K562 (cell line): Measurements from ENCODE around the gene MTMR10. TPM values are rescaled to one million over a fixed set of nuclear protein-coding genes. Genes with fewer than 3 reads are reported as not detected.

Source experiments
- BACH1 ChIP-seq: fragments of 200-800 bp; sonication (Bioruptor generic); IDR thresholded peaks from 2 replicates; pipeline ENCODE4 v1.6.1; 2016; ENCODE audit warnings: missing genetic modification characterization, missing compliant biosample characterization
- CBX2 ChIP-seq: fragments of 200-600 bp; sonication (generic); IDR thresholded peaks from one replicate; pipeline ENCODE4 v1.6.1; 2012; ENCODE audit warnings: mild to moderate bottlenecking, low read length, inconsistent platforms; ENCODE audit not compliant: insufficient read depth, poor library complexity, severe bottlenecking
- HMGXB4 ChIP-seq: sonication (generic); formaldehyde crosslinking; IDR thresholded peaks from 2 replicates; pipeline ENCODE4 v1.8.1; 2023; ENCODE audit warnings: mild to moderate bottlenecking, missing genetic modification reagents
- KDM4B ChIP-seq, 2 experiments: fragments of 450-650 bp in 1 of 2; sonication (generic) in 1 of 2; IDR thresholded peaks; 2 replicates each; pipeline ENCODE4 v1.6.1; 2016 to 2017; ENCODE audit warnings: borderline replicate concordance in 2 of 2, antibody characterized with exemption in 1 of 2, low read depth in 1 of 2, mild to moderate bottlenecking in 1 of 2
- MED1 ChIP-seq: sonication (generic); formaldehyde crosslinking; IDR thresholded peaks from 2 replicates; pipeline ENCODE4 v1.8.1; 2023; ENCODE audit warnings: missing genetic modification reagents, borderline replicate concordance
- MEIS2 ChIP-seq: fragments of 450-650 bp; IDR thresholded peaks from 2 replicates; pipeline ENCODE4 v1.6.1; 2014; ENCODE audit warnings: mild to moderate bottlenecking; ENCODE audit not compliant: partially characterized antibody
- MGA ChIP-seq: fragments of 450-650 bp; IDR thresholded peaks from 2 replicates; pipeline ENCODE4 v1.6.1; 2016; ENCODE audit warnings: mild to moderate bottlenecking, moderate library complexity
- PRMT5 ChIP-seq: sonication (generic); formaldehyde crosslinking; IDR thresholded peaks from 2 replicates; pipeline ENCODE4 v1.5.0; 2020; ENCODE audit warnings: missing genetic modification reagents
- SOX6 ChIP-seq: fragments of 450-650 bp; IDR thresholded peaks from 2 replicates; pipeline ENCODE4 v1.6.1; 2014; ENCODE audit warnings: mild to moderate bottlenecking
- SUPT5H ChIP-seq: fragments of 450-650 bp; IDR thresholded peaks from 2 replicates; pipeline ENCODE4 v1.6.1; 2016
- TCF7 ChIP-seq: sonication (generic); IDR thresholded peaks from 2 replicates; pipeline ENCODE4 v1.6.1; 2016; ENCODE audit warnings: antibody characterized with exemption, borderline replicate concordance
- polyA plus RNA-seq, 8 experiments: library from polyadenylated mRNA; depleted of rRNA in 4 of 8; stranded (reverse) in 5 of 8; unstranded in 3 of 8; fragments of >200 nt; fragmentation: Nextera tagmentation in 2 of 8; fragmentation: Illumina TruSeq in 1 of 8; extraction: Ambion mirVana in 2 of 8; extraction: Trizol in 1 of 8; gene quantifications; 2 replicates each; pipeline versions ENCODE4 v1.2.1 to v1.2.3, GENCODE V29; 2011 to 2014; ENCODE audit warnings: inconsistent platforms in 1 of 8, missing spikeins in 1 of 8
- total RNA-seq, 7 experiments: library from RNA; depleted of rRNA in 6 of 7; stranded (reverse); fragments of >200 nt in 6 of 7; fragmentation: Illumina TruSeq in 2 of 7; extraction: Trizol in 2 of 7; gene quantifications; 2 replicates each; pipeline versions ENCODE4 v1.2.1 to v1.2.3, GENCODE V29; 2011 to 2021; ENCODE audit warnings: low replicate concordance in 1 of 7
- TF ChIP-seq, protein P1 (sequence below), 3 experiments: fragments of 200-800 bp in 1 of 3; sonication (Bioruptor generic) in 1 of 3; sonication (generic) in 1 of 3; formaldehyde crosslinking in 1 of 3; IDR thresholded peaks; 2 replicates each; pipeline versions ENCODE4 v1.6.1 to v1.8.0; 2016 to 2022; ENCODE audit warnings: mild to moderate bottlenecking in 2 of 3, missing compliant biosample characterization in 2 of 3, missing genetic modification characterization in 2 of 3, missing genetic modification reagents in 1 of 3

MTMR10 gene
- total and polyA plus RNA-seq, 9 of the 15 experiments (the other 6 are each of a cell fraction or from before 2014, with no cell fraction given), result 1.6 to 6.8 (median 4.8) TPM

DNA sequence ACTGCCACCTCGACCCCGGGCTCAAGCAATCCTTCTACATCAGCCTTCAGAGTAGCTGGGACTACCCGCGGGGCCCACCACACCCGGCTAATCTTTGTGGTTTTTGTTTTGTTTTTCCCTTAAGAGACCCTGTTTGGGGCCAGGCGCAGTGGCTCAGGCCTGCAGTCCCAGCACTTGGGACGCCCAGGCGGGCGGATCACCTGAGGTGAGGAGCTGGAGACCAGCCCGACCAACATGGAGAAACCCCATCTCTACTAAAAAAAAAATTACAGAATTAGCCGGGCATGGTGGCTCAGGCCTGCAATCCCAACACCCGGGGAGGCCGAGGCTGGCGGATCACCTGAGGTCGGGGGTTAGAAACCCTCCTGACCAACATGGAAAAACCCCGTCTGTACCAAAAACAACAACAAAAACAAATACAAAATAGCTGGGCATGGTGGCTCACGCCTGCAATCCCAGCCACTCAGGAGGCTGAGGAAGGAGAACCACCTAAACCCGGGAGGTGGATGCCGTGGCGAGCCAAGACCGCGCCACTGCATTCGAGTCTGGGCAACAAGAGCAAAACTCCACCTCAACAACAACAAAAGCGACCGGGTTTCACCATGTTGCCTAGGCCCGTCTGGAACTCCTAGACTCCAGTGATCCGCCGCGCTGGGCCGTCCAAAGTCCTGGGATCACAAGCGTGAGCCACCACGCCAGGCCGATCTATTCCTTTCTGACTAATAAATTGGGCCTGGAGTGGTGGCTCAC lies 95.8 kb downstream of the MTMR10 start (continued):
- TF ChIP-seq MGA, result no peak
- TF ChIP-seq PRMT5 (CRISPR knock-in tag), result no peak
- no peak for TF ChIP-seq MED1 (CRISPR knock-in tag)
- TF ChIP-seq KDM4B (IDR thresholded peaks at IDR 0.05; ENCODE audit: borderline replicate concordance in 2 of 2, low read depth in 1 of 2), result no peak
- no peak for TF ChIP-seq SUPT5H
- no peak for TF ChIP-seq HMGXB4 (CRISPR knock-in tag)
- TF ChIP-seq BACH1 (tag), result no peak
- TF ChIP-seq, protein P1, sequence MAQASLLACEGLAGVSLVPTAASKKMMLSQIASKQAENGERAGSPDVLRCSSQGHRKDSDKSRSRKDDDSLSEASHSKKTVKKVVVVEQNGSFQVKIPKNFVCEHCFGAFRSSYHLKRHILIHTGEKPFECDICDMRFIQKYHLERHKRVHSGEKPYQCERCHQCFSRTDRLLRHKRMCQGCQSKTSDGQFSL (CRISPR knock-in tag; IDR thresholded peaks at IDR 0.05), result no peak
- TF ChIP-seq, protein P1 (tag; IDR thresholded peaks at IDR 0.05), result no peak
- no peak for TF ChIP-seq SOX6
- no peak for TF ChIP-seq MEIS2
- no peak for TF ChIP-seq CBX2
- TF ChIP-seq TCF7, result no peak
